ENCODE measurements around the gene LMNA. TPM values are rescaled to one million over a fixed set of nuclear protein-coding genes. Genes with fewer than 3 reads are reported as not detected.

LMNA gene
- total RNA-seq, 1 experiment from 2014 or later = 944 TPM

DNA sequence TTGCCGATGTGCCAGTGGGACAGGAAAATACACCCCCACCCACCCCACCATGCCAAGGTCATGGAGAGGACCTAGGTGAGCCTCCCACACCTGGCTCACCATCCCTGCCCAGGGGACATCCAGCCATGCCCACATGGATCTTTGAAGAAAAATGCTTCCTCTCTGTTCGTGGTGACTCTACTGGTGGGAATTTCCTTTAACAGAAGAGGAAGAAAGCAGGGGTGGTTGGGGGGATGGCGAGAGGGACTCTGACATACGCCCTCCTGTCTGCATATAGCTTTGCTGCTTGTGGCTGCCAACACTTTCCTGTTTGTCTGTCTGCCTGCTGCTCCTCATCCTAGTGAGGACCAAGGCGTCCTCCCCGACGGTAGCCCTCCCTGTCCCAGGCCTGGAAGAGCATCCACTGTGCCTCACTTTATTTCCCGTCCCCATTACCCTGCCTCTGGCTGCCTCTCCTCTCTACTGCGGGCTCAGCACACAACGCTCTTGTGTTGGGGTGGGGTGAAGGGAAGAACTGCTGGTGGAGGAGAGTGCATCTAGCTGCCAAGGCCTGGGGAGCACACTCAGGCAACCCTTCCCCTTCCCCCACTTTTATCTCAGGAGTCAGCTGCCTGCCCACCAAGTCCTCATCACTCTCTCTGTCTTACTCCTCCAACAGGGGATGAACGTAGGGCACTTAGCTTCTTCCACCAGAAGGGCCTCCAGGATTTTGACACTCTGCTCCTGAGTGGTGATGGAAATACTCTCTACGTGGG lies 41.4 kb downstream of the LMNA start:
- Histone ChIP-seq H3K27me3 (replicated peaks) (no peaks in the 10 kb centered on the region), H3K9me3 (replicated peaks) (no peaks in the 10 kb centered on the region), H3K27ac (no peak overlapping the region), H3K4me3 (no peak overlapping the region), H3K36me3 (no peaks in the 10 kb centered on the region), H3K4me1 (replicated peaks) (peaks cover 16% of the 10 kb centered on the region)
- DNase-seq (ENCODE audit: low read depth in 1 of 2, low spot score in 2 of 2) = no peak

GRCh38 chr1:156157506-156157905 lies 43.0 kb downstream of the LMNA start:
- Histone ChIP-seq H3K27me3 (replicated peaks) (no peaks in the 10 kb centered on the region), H3K27ac (no peak overlapping the region), H3K4me3 (no peak overlapping the region), H3K36me3 (no peaks in the 10 kb centered on the region), H3K9me3 (replicated peaks) (no peaks in the 10 kb centered on the region), H3K4me1 (replicated peaks) (peaks cover 23% of the 10 kb centered on the region)
- no peak for DNase-seq (ENCODE audit: low read depth in 1 of 2, low spot score in 2 of 2)

DNA sequence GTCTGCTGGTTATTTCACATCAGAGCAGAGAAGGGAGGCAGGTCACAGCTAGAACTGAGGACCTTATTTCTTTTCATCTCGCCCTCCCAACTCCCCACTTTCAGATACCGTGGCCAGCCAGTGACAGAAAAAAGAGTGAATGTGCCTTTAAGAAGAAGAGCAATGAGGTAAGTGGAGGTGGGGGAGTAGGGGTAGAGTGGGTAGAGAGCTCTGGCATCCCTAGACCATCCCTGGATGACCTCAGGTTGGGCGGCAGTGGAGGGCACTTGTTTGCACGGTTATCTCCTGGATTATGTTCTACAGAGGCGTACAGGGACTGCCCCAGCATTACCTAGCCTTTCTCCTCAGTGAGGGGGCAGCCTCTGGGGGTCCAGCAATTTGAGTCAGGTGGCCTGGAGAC lies 43.5 kb downstream of the LMNA start:
- no peak overlapping the region for H3K27ac ChIP-seq
- no peaks in the 10 kb centered on the region for H3K36me3 ChIP-seq
- H3K4me1 ChIP-seq (replicated peaks) = peaks cover 20% of the 10 kb centered on the region
- no peak for DNase-seq (ENCODE audit: low read depth in 1 of 2, low spot score in 2 of 2)
- H3K27me3 ChIP-seq (replicated peaks) = no peaks in the 10 kb centered on the region
- no peaks in the 10 kb centered on the region for H3K9me3 ChIP-seq (replicated peaks)
- no peak overlapping the region for H3K4me3 ChIP-seq

- Histone ChIP-seq H3K9me3 (replicated peaks) (no peaks in the 10 kb centered on the region), H3K27ac (no peak overlapping the region; the same call in 1 of the 2 replicates), H3K4me3 (peak overlapping the region; percentile 18; the same call in 1 of the 2 replicates), H3K4me1 (replicated peaks) (peaks cover 23% of the 10 kb centered on the region), H3K27me3 (replicated peaks) (no peaks in the 10 kb centered on the region), H3K36me3 (no peaks in the 10 kb centered on the region)
- DNase-seq (ENCODE audit: low read depth in 1 of 2, low spot score in 2 of 2) = peak in 1 of 2 experiments; percentile 49
These were observed 45.7 kb downstream of the LMNA start for GRCh38 chr1:156160000-156160742.

GRCh38 chr1:156160743-156161171 lies 46.2 kb downstream of the LMNA start:
- peak; percentile 64 to 85 for DNase-seq (ENCODE audit: low read depth in 1 of 2, low spot score in 2 of 2)
- Histone ChIP-seq H3K27ac (no peak overlapping the region; the same call in 1 of the 2 replicates), H3K4me1 (replicated peaks) (peaks cover 23% of the 10 kb centered on the region), H3K36me3 (no peaks in the 10 kb centered on the region), H3K9me3 (replicated peaks) (no peaks in the 10 kb centered on the region), H3K4me3 (peak overlapping the region; percentile 18; the same call in 1 of the 2 replicates), H3K27me3 (replicated peaks) (no peaks in the 10 kb centered on the region)

- Histone ChIP-seq H3K4me1 (replicated peaks) (peaks cover 25% of the 10 kb centered on the region), H3K27me3 (replicated peaks) (no peaks in the 10 kb centered on the region), H3K36me3 (no peaks in the 10 kb centered on the region), H3K27ac (no peak overlapping the region), H3K4me3 (no peak overlapping the region), H3K9me3 (replicated peaks) (no peaks in the 10 kb centered on the region)
- DNase-seq (ENCODE audit: low read depth in 1 of 2, low spot score in 2 of 2) = no peak
These were observed 48.0 kb downstream of the LMNA start for GRCh38 chr1:156162430-156163037.

DNA sequence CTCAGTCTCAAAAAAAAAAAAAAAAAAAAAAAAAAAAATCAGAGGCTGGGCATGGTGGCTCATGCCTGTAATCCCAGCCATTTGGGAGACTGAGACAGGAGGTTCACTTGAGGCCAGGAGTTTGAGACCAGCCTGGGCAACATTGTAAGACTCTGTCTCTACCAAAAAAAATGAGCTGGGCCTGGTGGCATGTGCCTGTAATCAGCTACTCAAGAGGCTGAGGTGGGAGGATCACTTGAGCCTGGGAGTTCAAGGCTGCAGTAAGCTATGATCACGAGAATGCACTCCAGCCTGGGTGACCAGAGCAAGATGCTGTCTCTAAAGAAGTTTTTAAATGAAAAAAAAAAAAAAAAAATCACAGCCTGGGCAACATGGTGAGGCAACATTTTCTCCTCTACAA lies 49.2 kb downstream of the LMNA start:
- no peak overlapping the region for H3K27ac ChIP-seq
- no peaks in the 10 kb centered on the region for H3K9me3 ChIP-seq (replicated peaks)
- no peak for DNase-seq (ENCODE audit: low read depth in 1 of 2, low spot score in 2 of 2)
- no peaks in the 10 kb centered on the region for H3K36me3 ChIP-seq
- H3K4me1 ChIP-seq (replicated peaks) = peaks cover 36% of the 10 kb centered on the region
- H3K27me3 ChIP-seq (replicated peaks) = no peaks in the 10 kb centered on the region
- H3K4me3 ChIP-seq = no peak overlapping the region

GRCh38 chr1:156164125-156164831 lies 49.8 kb downstream of the LMNA start:
- no peaks in the 10 kb centered on the region for H3K36me3 ChIP-seq
- no peak overlapping the region for H3K27ac ChIP-seq
- no peaks in the 10 kb centered on the region for H3K9me3 ChIP-seq (replicated peaks)
- H3K27me3 ChIP-seq (replicated peaks) = no peaks in the 10 kb centered on the region
- H3K4me1 ChIP-seq (replicated peaks) = peaks cover 41% of the 10 kb centered on the region
- DNase-seq (ENCODE audit: low read depth in 1 of 2, low spot score in 2 of 2) = no peak
- no peak overlapping the region for H3K4me3 ChIP-seq

DNA sequence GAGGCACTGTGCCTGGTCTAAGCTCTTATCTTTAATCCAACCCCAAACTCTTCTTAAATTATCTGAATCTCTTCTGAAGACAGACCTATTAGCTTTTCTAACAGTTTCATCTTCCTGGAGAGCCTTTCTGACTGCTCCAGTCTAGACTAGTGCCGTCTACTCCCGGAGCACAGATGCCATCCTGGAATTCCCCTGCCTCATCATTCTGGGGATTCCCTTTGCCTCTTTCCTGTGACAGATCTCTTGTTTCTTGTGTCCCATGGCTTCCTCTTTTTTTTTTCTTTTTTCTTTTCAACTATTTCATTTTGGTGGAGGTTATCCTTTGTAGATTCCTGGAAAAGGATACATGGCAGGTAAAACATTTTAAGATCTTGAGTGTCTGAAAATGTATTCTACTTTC lies 50.6 kb downstream of the LMNA start:
- H3K27me3 ChIP-seq (replicated peaks) = no peaks in the 10 kb centered on the region
- H3K4me1 ChIP-seq (replicated peaks) = peaks cover 37% of the 10 kb centered on the region
- DNase-seq (ENCODE audit: low read depth in 1 of 2, low spot score in 2 of 2) = no peak
- no peaks in the 10 kb centered on the region for H3K36me3 ChIP-seq
- no peak overlapping the region for H3K4me3 ChIP-seq
- H3K9me3 ChIP-seq (replicated peaks) = no peaks in the 10 kb centered on the region
- H3K27ac ChIP-seq = no peak overlapping the region

DNA sequence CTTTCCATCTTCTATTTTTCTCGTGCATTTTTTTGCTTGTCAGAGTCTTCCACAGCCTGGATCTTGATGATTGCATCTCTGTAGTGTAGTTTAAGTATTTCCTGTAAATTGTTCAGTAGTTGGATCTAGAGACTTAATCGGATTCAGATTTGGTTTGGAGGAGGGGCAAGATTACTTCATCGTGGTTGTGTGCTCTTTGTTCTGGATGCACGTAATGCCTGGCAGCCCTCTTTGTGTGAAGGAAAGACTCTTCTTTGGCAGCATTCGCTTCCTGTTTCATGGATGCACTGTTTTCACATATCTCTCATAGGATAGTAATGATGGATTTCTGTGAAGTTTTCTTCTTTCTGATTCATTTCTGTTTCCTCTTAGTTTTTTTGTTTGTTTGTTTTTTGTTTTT lies 53.0 kb downstream of the LMNA start:
- peak in 1 of 2 experiments; percentile 64 for DNase-seq (ENCODE audit: low read depth in 1 of 2, low spot score in 2 of 2)
- Histone ChIP-seq H3K4me3 (no peak overlapping the region), H3K4me1 (replicated peaks) (peaks cover 21% of the 10 kb centered on the region), H3K27ac (peak overlapping the region; percentile 50), H3K27me3 (replicated peaks) (no peaks in the 10 kb centered on the region), H3K9me3 (replicated peaks) (no peaks in the 10 kb centered on the region), H3K36me3 (no peaks in the 10 kb centered on the region)

DNA sequence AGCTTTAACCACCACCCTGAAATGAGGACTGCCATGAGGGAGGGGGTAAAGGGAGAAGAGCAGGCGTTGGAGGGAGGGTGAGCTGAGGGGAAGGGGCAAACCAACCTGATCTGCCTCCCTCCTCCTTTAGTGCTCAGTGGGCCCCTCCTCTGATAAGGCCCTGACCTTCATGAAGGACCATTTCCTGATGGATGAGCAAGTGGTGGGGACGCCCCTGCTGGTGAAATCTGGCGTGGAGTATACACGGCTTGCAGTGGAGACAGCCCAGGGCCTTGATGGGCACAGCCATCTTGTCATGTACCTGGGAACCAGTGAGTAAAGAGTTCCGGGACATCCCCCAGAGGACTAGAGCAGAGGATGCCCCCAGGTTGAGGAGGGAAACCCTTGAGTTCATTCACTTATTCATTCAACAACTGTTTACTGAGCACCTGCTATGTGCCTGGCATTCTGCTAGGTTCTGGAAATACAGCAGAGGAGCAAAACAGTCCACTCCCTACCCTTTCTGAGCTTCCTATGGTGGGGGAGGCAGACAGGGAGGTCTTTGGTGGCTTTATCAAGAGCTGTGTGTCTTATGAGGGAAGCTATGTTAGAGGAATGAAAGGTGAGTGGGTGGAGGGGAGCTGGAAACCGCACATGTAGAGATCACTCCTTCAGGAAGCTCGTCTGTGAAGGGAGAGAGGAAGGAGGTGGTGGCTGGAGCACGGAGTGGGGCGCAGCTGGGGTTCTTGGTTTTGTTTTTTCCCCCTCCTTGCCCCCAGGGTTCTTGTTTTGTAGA lies 58.4 kb downstream of the LMNA start:
- Histone ChIP-seq H3K27ac (no peak overlapping the region), H3K4me3 (no peak overlapping the region), H3K9me3 (replicated peaks) (no peaks in the 10 kb centered on the region), H3K4me1 (replicated peaks) (peaks cover 12% of the 10 kb centered on the region), H3K36me3 (no peaks in the 10 kb centered on the region), H3K27me3 (replicated peaks) (no peaks in the 10 kb centered on the region)
- DNase-seq (ENCODE audit: low read depth in 1 of 2, low spot score in 2 of 2) = no peak

DNA sequence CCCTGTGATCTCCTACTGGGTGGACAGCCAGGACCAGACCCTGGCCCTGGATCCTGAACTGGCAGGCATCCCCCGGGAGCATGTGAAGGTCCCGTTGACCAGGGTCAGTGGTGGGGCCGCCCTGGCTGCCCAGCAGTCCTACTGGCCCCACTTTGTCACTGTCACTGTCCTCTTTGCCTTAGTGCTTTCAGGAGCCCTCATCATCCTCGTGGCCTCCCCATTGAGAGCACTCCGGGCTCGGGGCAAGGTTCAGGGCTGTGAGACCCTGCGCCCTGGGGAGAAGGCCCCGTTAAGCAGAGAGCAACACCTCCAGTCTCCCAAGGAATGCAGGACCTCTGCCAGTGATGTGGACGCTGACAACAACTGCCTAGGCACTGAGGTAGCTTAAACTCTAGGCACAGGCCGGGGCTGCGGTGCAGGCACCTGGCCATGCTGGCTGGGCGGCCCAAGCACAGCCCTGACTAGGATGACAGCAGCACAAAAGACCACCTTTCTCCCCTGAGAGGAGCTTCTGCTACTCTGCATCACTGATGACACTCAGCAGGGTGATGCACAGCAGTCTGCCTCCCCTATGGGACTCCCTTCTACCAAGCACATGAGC lies 62.2 kb downstream of the LMNA start:
- DNase-seq (ENCODE audit: low read depth in 1 of 2, low spot score in 2 of 2) = no peak
- Histone ChIP-seq H3K4me3 (no peak overlapping the region), H3K4me1 (replicated peaks) (peaks cover 7% of the 10 kb centered on the region; the same call in 1 of the 2 replicates), H3K27ac (no peak overlapping the region), H3K36me3 (no peaks in the 10 kb centered on the region), H3K9me3 (replicated peaks) (no peaks in the 10 kb centered on the region), H3K27me3 (replicated peaks) (no peaks in the 10 kb centered on the region)
